Measurements from ENCODE around the gene CENPX. TPM values are rescaled to one million over a fixed set of nuclear protein-coding genes. Genes with fewer than 3 reads are reported as not detected.

The CENPX gene
- total and polyA plus RNA-seq, 2 of the 13 experiments (the other 11 are each of a cell fraction or from before 2014, with no cell fraction given), result 92.7 to 170 TPM

DNA sequence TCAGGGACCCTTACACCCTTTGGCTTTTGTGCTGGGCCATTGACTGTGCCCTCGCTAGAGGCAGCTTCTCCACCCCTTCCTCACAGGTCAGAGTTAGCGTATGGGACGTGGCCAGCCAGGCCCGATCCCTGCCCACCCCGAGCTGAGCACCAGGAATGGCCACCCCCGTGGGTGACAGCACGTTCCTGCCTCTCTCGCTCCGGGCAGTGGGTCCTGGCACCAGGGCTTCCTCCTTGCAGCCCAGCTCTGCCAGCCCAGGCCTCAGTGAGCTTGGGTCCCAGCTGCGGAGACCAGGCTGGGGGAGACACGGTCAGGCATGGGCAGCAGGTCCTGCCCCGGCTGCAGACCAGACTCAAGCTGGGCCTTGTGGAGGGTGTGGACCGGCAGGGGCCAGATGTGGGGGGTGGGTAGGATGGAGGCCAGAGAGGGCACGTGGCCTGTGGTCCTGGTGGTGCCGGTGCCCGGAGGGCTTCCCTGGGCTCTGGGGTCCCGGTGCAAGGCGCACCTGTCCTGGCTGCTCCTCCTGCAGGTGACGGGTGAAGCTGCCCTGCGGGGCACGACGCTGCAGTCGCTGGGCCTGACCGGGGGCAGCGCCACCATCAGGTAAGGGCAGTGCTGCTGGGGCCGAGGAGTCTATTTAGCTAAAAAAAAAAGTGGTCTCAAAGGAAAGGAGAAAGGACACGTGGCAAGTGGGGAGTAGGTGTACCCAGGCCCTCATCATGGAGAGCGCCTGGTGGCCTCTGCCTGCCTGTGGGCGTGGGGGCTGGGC, 27.0 kb downstream of the CENPX start (continued):
- TF ChIP-seq, protein P1, sequence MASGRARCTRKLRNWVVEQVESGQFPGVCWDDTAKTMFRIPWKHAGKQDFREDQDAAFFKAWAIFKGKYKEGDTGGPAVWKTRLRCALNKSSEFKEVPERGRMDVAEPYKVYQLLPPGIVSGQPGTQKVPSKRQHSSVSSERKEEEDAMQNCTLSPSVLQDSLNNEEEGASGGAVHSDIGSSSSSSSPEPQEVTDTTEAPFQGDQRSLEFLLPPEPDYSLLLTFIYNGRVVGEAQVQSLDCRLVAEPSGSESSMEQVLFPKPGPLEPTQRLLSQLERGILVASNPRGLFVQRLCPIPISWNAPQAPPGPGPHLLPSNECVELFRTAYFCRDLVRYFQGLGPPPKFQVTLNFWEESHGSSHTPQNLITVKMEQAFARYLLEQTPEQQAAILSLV (CRISPR knock-in tag; IDR thresholded peaks at IDR 0.05; ENCODE audit: borderline replicate concordance), result 0 out of 2 replicates have a peak, but pooled peaks have one; percentile 30
- TF ChIP-seq SNRNP70 (IDR thresholded peaks at IDR 0.05; ENCODE audit: low read depth, low read length) (no peak), ZNF263 (CRISPR knock-in tag; IDR thresholded peaks at IDR 0.05) (peak; percentile 69), ZNF354B (CRISPR knock-in tag; IDR thresholded peaks at IDR 0.05) (no peak), IRF2 (CRISPR knock-in tag; IDR thresholded peaks at IDR 0.05) (peak; percentile 53; the same call in 1 of the 2 replicates), ZNF777 (CRISPR knock-in tag; IDR thresholded peaks at IDR 0.05) (no peak), HOXA3 (CRISPR knock-in tag; IDR thresholded peaks at IDR 0.05) (peak; percentile 47; the same call in 1 of the 2 replicates), ZNF703 (CRISPR knock-in tag; IDR thresholded peaks at IDR 0.05; ENCODE audit: borderline replicate concordance) (no peak), ZNF501 (CRISPR knock-in tag; IDR thresholded peaks at IDR 0.05) (peak; percentile 62; the same call in 1 of the 2 replicates)
- TF ChIP-seq, protein P2, sequence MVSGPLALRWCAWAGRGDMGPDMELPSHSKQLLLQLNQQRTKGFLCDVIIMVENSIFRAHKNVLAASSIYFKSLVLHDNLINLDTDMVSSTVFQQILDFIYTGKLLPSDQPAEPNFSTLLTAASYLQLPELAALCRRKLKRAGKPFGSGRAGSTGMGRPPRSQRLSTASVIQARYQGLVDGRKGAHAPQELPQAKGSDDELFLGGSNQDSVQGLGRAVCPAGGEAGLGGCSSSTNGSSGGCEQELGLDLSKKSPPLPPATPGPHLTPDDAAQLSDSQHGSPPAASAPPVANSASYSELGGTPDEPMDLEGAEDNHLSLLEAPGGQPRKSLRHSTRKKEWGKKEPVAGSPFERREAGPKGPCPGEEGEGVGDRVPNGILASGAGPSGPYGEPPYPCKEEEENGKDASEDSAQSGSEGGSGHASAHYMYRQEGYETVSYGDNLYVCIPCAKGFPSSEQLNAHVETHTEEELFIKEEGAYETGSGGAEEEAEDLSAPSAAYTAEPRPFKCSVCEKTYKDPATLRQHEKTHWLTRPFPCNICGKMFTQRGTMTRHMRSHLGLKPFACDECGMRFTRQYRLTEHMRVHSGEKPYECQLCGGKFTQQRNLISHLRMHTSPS (CRISPR knock-in tag; IDR thresholded peaks at IDR 0.05; ENCODE audit: low read depth), result peak; percentile 88; the same call in 1 of the 2 replicates
- TF ChIP-seq, protein P3, sequence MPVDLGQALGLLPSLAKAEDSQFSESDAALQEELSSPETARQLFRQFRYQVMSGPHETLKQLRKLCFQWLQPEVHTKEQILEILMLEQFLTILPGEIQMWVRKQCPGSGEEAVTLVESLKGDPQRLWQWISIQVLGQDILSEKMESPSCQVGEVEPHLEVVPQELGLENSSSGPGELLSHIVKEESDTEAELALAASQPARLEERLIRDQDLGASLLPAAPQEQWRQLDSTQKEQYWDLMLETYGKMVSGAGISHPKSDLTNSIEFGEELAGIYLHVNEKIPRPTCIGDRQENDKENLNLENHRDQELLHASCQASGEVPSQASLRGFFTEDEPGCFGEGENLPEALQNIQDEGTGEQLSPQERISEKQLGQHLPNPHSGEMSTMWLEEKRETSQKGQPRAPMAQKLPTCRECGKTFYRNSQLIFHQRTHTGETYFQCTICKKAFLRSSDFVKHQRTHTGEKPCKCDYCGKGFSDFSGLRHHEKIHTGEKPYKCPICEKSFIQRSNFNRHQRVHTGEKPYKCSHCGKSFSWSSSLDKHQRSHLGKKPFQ (CRISPR knock-in tag; IDR thresholded peaks at IDR 0.05; ENCODE audit: insufficient replicate concordance), result peak; percentile 23
- TF ChIP-seq, protein P4, sequence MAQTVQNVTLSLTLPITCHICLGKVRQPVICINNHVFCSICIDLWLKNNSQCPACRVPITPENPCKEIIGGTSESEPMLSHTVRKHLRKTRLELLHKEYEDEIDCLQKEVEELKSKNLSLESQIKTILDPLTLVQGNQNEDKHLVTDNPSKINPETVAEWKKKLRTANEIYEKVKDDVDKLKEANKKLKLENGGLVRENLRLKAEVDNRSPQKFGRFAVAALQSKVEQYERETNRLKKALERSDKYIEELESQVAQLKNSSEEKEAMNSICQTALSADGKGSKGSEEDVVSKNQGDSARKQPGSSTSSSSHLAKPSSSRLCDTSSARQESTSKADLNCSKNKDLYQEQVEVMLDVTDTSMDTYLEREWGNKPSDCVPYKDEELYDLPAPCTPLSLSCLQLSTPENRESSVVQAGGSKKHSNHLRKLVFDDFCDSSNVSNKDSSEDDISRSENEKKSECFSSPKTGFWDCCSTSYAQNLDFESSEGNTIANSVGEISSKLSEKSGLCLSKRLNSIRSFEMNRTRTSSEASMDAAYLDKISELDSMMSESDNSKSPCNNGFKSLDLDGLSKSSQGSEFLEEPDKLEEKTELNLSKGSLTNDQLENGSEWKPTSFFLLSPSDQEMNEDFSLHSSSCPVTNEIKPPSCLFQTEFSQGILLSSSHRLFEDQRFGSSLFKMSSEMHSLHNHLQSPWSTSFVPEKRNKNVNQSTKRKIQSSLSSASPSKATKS (CRISPR knock-in tag; IDR thresholded peaks at IDR 0.05), result peak; percentile 16; the same call in 1 of the 2 replicates
- TF ChIP-seq, protein P5, sequence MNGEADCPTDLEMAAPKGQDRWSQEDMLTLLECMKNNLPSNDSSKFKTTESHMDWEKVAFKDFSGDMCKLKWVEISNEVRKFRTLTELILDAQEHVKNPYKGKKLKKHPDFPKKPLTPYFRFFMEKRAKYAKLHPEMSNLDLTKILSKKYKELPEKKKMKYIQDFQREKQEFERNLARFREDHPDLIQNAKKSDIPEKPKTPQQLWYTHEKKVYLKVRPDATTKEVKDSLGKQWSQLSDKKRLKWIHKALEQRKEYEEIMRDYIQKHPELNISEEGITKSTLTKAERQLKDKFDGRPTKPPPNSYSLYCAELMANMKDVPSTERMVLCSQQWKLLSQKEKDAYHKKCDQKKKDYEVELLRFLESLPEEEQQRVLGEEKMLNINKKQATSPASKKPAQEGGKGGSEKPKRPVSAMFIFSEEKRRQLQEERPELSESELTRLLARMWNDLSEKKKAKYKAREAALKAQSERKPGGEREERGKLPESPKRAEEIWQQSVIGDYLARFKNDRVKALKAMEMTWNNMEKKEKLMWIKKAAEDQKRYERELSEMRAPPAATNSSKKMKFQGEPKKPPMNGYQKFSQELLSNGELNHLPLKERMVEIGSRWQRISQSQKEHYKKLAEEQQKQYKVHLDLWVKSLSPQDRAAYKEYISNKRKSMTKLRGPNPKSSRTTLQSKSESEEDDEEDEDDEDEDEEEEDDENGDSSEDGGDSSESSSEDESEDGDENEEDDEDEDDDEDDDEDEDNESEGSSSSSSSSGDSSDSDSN (CRISPR knock-in tag; IDR thresholded peaks at IDR 0.05), result peak; percentile 91

All from HepG2 (cell line).